Glutamatergic neuron (in vitro differentiated cells): Measurements from ENCODE around the gene PTPRR. TPM values are rescaled to one million over a fixed set of nuclear protein-coding genes. Genes with fewer than 3 reads are reported as not detected.

Experiments used
- DNase-seq: peaks from one replicate; pipeline ENCODE4 v3.0.0; 2022
- H3K27ac Mint-ChIP-seq: one replicate; pipeline ENCODE4 v1.8.0; 2020; ENCODE audit warnings: mild to moderate bottlenecking, mixed read lengths, inconsistent platforms; ENCODE audit not compliant: unreplicated experiment
- H3K27me3 Mint-ChIP-seq: one replicate; pipeline ENCODE4 v1.8.0; 2020; ENCODE audit warnings: mild to moderate bottlenecking, moderate library complexity, mixed read lengths, inconsistent platforms; ENCODE audit not compliant: unreplicated experiment
- H3K36me3 Mint-ChIP-seq: one replicate; pipeline ENCODE4 v1.8.0; 2020; ENCODE audit warnings: mild to moderate bottlenecking, mixed read lengths, inconsistent platforms; ENCODE audit not compliant: unreplicated experiment
- H3K4me1 Mint-ChIP-seq: one replicate; pipeline ENCODE4 v1.8.0; 2020; ENCODE audit warnings: mild to moderate bottlenecking, low read depth, mixed read lengths, inconsistent platforms; ENCODE audit not compliant: unreplicated experiment
- H3K4me3 Mint-ChIP-seq: one replicate; pipeline ENCODE4 v1.8.0; 2020; ENCODE audit warnings: mild to moderate bottlenecking, mixed read lengths, inconsistent platforms; ENCODE audit not compliant: unreplicated experiment
- H3K9me3 Mint-ChIP-seq: one replicate; pipeline ENCODE4 v1.8.0; 2020; ENCODE audit warnings: mild to moderate bottlenecking, moderate library complexity, mixed read lengths, inconsistent platforms; ENCODE audit not compliant: unreplicated experiment
- CTCF ChIP-seq: fragments of 200-600 bp; sonication (generic); IDR thresholded peaks from one replicate; pipeline ENCODE4 v1.5.0; 2021; ENCODE audit not compliant: partially characterized antibody, unreplicated experiment
- total RNA-seq: library from RNA; stranded (reverse); fragmentation: NEBNext Ultra II Directional; extraction: Animal tissue kit (Norgen Biotek cat#: 25700); gene quantifications from one replicate; pipeline ENCODE4 v1.2.1, GENCODE V29; 2021; ENCODE audit not compliant: unreplicated experiment

PTPRR gene
- total RNA-seq, 1 donor from 2014 or later = 0.34 TPM

GRCh38 chr12:70752327-70752726 lies 168.2 kb downstream of the PTPRR start:
- H3K9me3 Mint-ChIP-seq = no peaks in the 10 kb centered on the region
- TF ChIP-seq CTCF = no peak
- H3K4me3 Mint-ChIP-seq = no peak overlapping the region
- H3K27me3 Mint-ChIP-seq = no peaks in the 10 kb centered on the region
- no peaks in the 10 kb centered on the region for H3K4me1 Mint-ChIP-seq
- no peak for DNase-seq
- no peak overlapping the region for H3K27ac Mint-ChIP-seq
- H3K36me3 Mint-ChIP-seq = no peaks in the 10 kb centered on the region

- H3K4me3 Mint-ChIP-seq = no peak overlapping the region
- no peaks in the 10 kb centered on the region for H3K27me3 Mint-ChIP-seq
- no peak for DNase-seq
- H3K36me3 Mint-ChIP-seq = no peaks in the 10 kb centered on the region
- no peak overlapping the region for H3K27ac Mint-ChIP-seq
- no peaks in the 10 kb centered on the region for H3K4me1 Mint-ChIP-seq
- H3K9me3 Mint-ChIP-seq = no peaks in the 10 kb centered on the region
- TF ChIP-seq CTCF = no peak
Observed at GRCh38 chr12:70749931-70750330, 170.6 kb downstream of the PTPRR start.

GRCh38 chr12:70748809-70749208 lies 171.7 kb downstream of the PTPRR start:
- Mint-ChIP-seq H3K27ac (no peak overlapping the region), H3K36me3 (no peaks in the 10 kb centered on the region), H3K4me3 (no peak overlapping the region), H3K9me3 (no peaks in the 10 kb centered on the region), H3K27me3 (no peaks in the 10 kb centered on the region), H3K4me1 (no peaks in the 10 kb centered on the region)
- DNase-seq = no peak
- TF ChIP-seq CTCF = no peak

GRCh38 chr12:70747445-70748260 lies 172.9 kb downstream of the PTPRR start:
- Mint-ChIP-seq H3K4me1 (no peaks in the 10 kb centered on the region), H3K27me3 (no peaks in the 10 kb centered on the region), H3K36me3 (no peaks in the 10 kb centered on the region), H3K27ac (no peak overlapping the region), H3K9me3 (no peaks in the 10 kb centered on the region), H3K4me3 (no peak overlapping the region)
- DNase-seq = no peak
- TF ChIP-seq CTCF = no peak

GRCh38 chr12:70745048-70745447 lies 175.5 kb downstream of the PTPRR start:
- Mint-ChIP-seq H3K36me3 (no peaks in the 10 kb centered on the region), H3K4me3 (no peak overlapping the region), H3K9me3 (no peaks in the 10 kb centered on the region), H3K27me3 (no peaks in the 10 kb centered on the region), H3K27ac (no peak overlapping the region), H3K4me1 (peaks cover under 1% of the 10 kb centered on the region)
- DNase-seq = no peak
- no peak for TF ChIP-seq CTCF
